Fibroblast of skin of right quadriceps (primary cell): ENCODE data around the gene CNIH3.
A peak's percentile ranks its signal among the peaks of the same experiment; 100 is the strongest.

Experiments used
- DNase-seq: peaks from one replicate; pipeline ENCODE4 v3.0.0-alpha.2; 2013

Gene CNIH3

DNA sequence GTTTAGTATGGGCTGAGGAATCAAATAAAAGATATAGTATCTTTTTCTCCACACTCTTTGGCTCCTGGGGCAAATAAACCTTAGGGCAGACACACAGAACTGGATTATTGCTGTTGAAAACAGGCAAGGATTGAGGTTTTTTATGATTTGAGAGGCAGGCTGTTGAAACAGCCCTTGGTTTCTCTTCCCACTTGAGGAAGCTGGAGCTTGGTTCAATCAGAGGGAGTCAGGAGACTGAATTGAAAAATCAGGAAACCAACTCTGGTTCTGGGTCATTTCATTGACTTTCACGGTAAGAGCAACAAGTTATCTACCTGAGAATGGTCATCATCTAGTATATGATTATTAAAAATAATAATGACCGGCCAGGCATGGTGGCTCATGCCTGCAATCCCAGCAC lies 108.4 kb downstream of the CNIH3 start:
- no peak for DNase-seq

DNA sequence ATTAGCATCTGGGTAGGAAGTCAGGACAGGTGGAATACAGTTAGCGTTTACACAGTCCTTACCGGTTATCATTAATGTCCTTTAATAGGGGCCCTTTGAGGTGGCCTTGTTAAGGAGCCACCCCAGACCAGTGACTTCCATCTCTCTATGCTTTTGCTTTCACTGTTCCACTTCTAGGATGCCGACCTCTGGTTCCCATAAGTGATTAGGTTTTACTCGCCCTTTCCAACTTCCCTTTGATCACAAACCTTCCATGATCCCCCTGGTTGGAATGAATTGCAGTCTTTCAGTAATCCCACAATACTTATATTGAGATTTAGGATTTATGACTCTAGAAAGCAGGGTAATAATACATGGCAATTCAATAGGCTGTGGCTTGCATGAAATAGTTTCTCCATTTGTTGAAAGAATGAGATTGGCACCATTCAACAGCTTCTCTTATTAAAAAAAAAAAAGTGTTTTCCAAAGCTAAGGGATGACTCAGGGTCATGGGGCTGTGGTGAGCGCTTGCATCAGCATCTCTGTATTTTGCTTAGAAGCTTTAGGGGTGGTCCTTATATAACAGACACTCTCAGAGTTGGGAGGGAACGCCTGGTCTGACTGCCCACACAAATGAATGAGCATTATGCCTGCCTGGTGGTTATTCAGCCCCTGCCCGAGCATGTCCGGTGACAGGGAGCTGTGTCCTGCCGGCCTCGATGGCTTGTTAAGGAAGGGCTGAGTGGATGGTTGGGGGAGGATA lies 110.5 kb downstream of the CNIH3 start:
- peak; percentile 93 for DNase-seq

DNA sequence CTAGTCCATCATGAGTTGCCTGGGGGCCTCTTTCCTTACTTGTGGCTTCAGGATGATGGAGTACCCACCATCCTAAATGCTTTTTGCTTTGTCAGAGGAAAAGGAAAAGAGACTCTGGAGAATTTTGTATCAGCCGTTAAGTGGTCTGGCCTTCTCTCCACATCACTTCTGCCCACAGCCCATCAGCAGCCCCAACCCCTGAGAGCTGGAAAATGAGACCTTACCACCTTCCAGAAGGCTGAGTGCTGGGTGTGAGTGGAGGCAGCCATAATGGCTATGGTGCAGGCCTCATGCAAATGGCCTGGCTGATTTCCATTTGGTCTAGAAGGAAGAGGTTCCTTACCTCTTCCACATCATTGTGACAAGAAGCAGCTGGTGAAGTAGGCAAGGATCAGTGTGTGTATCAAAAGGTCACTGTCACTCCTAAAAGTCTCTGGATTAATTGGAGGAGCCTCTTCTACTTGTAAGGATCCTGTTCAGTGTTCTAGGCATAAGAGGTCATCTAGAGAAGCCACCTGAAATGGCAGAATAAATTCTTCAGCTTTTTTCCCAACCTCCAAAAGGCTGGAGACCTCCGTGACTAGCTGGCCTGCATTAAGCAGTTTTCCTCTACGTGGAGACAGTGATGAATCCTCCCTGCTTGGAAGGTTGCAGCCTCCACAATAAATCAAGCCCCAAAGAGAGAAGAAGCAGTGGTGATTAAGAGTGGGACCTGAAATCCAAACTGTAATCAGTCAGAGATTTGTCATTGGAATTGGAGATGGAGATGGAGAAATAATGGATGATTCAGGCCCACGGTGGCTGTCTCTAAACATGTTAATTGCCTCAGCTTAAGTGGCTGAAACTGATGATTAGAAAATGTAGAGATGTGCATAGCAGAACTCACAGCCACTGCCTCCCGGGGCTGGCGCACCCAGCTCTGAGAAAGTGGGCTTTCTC lies 111.5 kb downstream of the CNIH3 start:
- DNase-seq: peak; percentile 88

DNA sequence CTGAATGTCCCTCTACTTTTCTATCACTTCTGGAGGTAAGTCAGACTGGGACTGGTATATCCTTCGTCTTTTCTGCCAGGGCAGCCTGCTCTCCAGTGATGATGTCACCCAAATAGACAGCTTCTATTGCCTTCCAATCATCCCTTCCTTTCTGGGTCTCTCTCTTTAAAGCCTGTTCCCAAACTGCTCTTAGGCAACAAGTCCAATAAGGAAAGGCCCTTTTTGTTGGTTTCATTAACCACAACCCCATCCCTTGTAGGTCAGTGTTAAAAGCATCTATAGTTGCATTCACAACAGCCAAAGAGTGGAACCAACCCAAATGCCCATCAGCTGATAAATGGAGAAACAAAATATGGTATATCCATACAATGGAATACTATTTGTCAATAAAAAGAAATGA lies 114.4 kb downstream of the CNIH3 start:
- DNase-seq: no peak

DNA sequence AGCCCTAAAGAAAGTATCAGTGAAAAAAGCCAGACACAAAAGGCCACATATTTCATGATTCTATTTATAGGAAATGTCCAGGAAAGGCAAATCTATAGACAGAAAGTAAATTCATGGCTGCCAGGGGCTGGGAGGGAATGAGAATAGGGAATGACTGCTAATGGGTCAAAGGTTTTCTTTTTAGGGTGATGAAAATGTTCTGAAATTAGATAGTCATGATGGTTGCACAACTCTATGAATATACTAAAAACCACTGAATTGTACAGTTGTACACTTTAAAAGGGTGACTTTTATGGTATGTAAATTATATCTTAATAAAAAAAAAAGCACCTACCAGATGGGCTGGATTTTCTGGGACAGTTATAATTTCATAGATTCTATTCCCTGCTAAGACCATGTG lies 114.8 kb downstream of the CNIH3 start:
- DNase-seq: peak; percentile 63

DNA sequence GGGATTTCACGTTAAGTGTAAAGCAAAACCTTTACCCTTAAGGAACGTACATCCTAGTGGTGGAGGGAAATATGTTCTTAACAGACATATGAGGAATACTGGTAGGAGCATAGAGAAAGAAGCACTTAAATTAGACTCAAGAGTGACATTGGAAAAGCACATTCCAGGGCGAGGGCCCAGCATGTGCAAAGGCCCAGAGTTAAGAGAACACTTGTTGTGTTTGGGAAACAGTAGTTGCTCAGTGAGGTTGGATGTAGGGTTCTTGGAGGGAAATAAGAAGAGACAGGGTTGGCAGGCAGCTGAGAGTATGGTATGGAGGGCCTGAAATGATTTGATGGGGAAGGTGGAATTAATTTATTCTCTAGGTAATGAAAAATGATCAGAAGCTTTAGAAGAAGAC lies 115.5 kb downstream of the CNIH3 start:
- DNase-seq: no peak

DNA sequence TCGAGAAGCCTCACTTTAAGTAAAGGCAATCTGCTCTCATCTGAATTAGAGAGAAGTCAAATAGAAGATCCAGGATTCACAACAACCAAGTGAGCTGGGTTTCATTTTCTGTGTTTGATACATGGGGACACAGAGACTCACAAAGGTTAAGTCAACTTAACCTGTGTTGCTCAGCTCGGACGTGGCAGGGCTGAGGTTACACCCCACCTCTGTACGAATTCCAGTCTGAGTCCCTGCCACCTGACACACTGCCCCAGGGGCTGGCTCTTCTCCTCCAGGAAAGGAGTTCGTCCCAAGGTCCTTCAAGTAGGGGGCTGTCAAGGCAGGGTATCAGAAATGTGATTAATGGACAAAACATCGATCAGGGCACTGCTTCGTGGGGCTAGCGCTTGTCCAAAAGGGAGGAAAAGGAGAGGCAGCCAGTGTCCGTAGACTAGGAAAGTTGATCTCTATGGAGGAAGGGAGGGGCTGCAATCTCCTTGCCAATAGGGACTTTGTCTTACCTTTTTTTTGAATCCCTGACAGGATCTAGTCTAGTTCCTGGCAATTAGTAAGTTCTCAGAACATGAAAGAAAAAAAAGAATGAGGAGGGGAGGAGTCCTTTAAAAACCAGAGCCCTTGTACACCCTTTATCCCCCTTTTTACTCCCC lies 116.4 kb downstream of the CNIH3 start:
- no peak for DNase-seq

DNA sequence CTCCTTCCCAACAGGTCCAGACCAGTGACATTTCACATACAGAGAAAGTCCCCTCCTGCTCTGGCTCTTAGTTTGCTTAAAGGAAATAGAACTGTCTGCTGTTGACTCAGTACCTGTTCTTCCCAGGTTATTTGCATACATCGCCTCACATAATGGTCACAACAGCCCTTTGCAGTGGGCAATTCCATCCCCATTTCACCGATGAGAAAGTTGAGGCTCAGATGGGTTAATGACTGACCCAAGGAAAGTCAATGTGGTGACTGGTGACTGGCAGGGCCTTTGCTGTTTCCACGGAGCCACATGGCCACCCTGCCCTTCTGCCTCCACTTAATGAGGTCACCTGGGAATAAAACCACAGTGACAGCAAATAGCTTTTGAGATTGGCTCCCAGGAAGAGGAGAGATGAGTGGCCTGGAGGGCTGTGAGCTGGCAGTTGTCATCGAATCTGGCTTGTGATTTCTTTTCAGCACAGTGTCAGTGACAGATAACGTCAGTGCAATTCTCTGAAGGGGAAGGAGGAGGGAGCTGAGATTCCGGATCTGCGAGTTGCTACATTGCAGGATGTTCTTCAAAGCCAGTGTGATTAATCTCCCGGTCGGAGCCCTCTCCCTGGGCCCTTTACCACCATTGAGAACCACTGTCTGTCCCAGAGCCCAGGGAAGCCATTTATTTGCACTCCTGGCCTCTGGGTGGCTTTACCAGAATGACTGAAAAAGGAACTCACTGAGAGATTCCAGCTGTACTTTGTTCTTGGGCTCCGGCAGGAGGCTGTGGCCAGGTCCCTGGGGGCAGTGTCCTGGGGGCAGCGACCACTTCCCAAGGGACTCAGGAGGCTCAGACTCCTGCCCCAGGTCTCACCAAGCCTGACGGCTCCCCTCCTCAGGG lies 117.2 kb downstream of the CNIH3 start:
- peak; percentile 47 for DNase-seq

DNA sequence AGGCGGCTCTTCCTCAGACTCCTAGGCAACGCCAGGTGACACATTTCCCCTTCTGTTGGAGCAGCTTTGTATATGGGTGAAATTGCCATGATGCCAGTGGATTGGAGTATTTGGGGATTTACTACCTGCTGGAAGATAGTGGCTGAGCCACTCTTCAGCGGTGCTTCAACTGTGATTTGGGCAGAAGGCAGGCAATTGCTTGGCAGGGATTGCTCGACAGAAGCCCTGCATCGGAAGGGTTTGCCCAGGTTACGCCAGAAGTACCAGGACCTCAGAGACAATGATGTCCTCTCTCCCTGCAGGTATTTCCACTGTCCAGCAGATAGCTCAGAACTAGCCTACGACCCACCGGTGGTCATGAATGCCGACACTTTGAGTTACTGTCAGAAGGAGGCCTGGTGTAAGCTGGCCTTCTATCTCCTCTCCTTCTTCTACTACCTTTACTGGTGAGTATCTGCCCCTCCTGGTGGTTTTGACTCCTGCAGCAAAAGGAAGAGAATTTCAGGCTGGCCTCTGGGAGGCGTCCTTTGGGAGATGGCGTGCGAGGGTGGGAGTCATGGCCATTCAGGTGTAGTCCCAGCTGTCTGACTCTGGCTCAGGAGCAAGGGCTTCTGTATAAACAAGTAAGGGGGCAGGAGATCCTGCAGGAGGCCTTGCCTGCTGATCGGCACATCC lies 118.3 kb downstream of the CNIH3 start:
- DNase-seq: no peak

DNA sequence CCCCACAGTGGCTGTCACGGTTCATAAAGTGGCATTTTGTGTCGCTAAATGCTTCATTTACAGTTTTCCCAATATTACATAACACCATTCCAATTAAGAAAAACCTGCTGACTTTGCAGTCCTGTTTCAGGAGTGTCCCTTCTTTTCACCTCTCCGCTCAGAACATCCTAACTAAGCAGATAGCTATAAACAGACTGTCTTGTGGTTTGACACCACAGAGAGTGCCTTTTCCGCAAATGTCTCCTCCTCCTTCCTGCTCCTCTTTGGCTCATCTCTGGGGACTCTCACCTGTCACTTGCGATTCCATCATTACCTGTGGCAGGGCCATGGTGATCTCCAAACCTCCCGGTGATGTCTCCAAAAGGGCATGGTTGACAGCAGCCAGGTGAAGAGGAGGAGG lies 119.0 kb downstream of the CNIH3 start:
- no peak for DNase-seq

DNA sequence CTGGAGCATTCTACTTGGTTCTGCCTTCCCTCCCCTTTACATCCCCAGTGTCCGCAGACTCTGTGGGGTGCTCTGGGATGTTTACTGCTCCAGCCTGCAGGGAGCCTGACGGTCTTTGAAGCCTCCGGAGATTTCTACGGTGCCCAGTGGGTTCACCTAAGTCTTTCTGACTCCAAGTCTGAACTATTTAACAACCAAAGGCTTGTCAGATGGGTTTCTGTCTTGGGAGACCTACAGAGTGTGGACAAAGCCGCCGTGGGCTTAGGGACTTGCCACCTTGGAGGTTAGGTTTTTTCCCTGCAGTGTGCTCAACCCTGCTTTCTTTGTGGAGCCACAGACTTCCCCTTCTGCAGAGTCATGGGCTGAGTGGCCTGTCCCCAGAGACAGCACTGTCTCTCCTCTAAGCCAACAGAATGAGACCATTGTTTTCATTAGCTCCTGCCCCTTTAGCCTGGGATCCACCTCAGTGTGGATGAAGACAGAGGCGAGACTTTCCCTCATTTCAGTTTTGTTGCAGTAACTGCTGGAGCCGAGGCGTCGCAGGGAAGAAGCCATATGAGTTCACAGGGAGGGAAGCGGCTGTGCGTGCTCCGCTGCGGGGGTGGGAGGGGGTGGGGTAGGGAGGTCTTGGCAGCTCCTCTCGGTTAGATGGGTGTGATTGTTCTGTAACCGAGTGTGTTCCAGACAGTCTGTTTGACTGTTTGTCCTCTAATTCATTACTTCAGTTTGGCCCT lies 120.7 kb downstream of the CNIH3 start:
- peak; percentile 70 for DNase-seq

DNA sequence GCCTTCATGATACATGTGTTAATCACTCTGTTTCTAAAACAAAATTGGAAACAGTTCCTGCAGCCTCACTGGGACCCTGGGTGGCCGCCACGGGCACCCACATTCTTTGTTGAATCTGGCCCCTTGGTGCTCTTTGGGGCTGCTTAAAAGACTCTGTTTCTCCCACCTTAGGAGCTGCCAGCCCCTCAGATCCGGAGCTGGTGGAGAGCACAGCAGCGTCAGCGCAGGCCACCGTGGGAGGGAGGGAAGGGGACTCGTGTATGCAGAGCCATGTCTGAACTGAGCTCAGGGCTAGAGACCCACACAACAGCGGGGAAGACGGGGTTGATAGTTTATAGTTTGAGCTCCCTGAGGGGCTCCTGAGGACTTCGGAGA lies 121.2 kb downstream of the CNIH3 start:
- no peak for DNase-seq

DNA sequence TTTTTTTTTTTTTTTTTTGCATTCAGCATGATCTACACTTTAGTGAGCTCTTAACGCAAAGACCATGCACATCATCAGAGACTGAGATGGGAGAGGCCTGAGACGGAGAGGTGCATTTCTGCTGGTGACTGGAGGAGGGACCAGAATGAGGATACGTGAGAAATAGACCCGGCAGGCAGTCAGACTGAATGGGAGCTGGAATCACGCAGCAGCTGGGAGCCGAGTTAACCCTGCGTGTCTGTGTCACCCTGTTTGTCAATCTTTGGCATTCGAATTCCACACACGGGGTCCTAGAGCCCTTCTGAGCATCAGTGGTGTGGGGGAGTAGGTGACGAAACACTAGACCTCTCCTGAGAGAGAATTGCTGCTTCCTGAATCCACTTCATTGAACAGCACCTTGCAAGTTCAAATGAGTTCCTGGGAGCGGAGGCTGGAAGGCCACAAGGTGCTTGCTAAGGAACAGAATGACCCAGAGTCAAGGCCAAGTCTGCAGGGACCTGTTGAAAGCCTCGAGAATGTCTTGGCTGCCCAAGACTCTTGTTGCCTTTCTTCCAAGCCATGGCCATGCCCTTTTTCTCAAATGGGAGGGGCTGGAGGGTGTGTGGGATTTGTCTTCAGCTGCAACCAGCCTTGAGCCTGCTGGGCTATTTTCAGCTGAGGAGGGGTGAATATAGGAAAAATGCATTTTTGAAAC lies 123.3 kb downstream of the CNIH3 start:
- DNase-seq: no peak

DNA sequence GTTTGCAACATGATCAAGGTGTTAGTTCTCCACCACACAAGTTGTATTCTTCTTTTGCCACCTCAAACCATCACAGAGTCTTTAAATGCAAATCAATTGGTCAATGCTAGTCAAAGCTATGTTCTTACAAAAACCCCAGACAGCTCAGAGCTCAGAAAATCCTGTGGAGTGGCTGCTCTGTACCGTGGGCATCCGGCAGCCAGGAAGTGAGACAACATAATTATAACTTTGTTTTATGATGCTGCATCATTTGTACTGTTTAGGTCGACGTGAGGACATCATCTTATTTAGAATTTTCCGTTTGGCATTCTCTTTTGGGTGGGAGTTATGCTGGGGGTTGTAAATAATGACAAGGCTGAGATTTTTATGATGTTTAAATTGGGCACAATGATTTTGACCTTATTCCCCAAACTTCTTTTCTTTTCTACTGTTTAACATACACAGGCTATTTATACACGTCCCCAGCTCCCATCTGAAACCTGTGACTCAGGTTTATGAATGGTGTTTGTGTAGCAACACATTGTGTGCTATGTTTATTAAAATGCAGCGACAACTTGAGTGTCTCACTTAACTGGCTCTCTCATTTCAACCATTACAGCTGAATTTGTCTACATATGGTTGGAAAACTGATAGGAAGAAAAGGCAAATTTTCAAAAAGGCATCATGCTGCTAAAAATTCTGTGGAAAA lies 124.0 kb downstream of the CNIH3 start:
- peak; percentile 18 for DNase-seq

DNA sequence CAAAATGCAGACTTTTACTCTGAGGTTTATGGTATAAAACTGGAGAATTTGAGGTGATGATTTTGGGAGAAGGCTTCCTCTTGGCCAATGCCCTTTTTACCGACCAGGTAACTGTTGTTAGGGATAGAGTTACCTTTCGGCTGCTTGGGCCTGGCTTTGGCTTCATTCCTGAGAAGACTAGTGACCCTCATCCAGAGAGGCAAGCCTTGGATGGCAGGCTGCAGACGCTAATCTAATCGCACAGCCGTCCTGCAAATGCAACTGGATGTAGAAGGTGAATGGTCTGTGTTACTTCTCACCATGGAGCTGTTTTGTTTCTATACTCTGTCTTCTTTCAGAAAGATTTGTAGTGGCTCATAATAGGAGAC lies 124.6 kb downstream of the CNIH3 start:
- DNase-seq: no peak

DNA sequence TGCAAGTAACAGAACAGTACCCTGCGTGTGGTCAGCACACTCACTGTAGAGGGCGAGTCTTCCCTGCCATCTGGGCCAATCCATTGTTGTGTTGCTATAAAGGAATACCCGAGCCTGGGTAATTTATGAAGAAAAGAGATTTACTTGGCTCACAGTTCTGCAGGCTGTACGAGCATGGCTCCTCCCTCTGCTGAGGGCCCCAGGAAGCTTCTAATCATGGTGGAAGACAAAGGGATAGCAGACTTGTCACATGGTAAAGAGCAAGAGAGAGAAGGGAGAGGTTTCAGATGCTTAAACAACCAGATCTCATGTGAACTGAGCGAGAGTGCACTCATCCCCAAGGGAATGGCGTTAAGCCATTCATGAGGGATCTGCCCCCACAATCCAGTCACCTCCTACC lies 126.2 kb downstream of the CNIH3 start:
- DNase-seq: no peak

DNA sequence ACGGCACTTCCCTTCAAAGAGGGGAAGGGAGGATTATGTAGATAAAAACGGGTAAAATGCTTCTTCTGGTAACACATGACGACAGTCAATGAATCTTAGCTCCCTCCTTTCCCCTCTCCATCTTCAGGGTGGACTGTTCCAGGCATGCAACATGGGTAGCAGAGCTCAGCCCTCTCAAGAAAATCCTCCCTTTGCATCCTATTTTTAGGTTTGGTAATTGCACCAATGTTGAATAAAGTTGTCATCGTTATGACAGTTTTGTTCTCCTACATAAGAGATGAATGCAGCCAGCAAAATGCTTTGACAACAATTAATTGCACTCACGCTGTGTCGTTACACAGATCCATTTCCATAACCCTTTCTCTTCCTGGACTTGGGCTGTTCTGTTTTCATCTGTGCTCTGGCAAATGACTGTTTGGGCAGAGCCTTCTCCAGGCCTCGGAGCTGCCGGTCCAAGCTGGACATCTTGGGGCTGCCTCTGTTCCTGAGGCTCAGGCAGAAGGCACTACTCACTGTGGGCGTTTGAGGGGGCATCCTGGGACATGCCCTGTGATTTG lies 127.6 kb downstream of the CNIH3 start:
- DNase-seq: no peak

DNA sequence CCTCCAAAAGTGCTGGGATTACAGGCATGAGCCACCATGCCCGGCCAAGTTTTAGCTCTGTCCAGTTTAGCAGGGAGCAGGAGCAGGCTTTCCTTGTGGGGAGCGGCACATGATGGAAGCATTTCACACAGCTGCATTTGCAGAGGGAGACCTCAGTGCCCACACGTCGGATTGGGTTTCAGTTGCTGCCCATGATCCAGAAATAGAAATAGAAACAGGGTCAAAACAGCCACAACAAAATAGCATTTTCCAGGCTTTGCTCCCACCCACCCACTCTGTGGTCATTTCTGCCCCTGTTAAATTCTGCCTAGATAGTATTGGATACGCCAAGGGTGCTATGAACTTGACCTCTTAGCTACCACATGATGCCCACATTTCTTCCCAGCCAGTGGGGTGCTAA lies 128.4 kb downstream of the CNIH3 start:
- DNase-seq: no peak

DNA sequence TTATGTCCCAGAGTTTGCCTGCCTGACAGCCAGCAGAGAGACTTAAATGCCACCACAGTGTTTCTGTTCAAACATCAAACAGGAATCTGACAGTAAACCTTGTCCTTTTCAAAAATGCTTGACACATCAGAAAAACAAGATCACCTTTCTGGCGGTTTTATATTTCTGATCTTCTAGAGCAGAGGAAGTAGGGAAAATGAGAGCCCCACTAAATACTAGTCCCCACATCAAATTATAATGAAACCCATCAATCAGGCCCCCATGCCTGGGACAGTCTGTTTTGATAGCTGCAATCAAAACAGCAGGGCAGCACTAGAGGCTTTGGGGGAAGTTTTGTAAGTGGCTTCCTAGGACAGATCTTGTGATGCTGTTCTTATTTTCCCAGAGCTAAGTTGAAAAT lies 129.3 kb downstream of the CNIH3 start:
- DNase-seq: no peak

DNA sequence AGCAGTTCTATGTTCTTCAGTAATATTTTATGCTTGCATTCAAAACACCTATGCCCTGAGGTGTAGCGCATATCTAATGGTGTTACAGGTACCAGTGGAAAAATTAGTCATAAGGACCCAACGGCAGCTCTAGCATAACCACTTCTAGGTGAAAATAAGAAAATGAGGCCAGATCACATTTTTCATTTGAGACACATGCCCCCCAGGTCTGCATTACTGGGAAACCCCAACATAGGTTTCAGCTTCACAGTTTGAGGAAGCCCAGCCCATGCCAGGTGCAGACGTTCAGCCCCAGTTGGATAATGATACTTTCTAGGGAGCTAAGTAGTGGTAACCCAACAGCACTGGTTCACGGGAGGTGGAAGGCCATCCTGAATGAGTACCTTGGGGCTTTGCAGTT lies 129.8 kb downstream of the CNIH3 start:
- DNase-seq: no peak
